ENCODE results near the gene DYRK3. TPM values are rescaled to one million over a fixed set of nuclear protein-coding genes. Genes with fewer than 3 reads are reported as not detected.

The DYRK3 gene
- total and polyA plus RNA-seq, 2 of the 8 experiments (the other 6 are each of a cell fraction or from before 2014, with no cell fraction given) = 2.1 to 8.5 TPM

DNA sequence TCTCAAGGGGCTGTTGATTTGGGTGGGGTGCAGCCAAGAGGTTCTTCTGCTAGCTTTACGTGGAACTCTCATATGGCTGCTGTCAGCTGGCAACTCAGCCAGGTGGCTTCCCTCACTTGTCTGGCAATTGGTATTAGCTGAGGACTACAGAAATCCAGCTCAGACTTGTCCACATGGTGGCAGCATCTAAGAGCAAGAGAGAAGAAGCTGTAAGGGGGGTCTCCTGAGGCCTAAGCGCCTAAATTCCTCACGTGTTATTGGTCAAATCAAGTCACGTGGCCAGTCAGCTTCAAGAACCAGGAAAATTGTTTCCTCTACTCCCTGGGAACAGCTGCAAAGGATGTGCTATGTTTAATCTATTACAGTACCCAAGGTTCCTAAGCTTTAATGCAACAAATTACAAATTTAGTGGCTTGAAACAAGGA is 4.2 kb upstream of the DYRK3 start:
- ChIA-PET POLR2A (ENCODE audit: partially characterized antibody) (interaction anchor here (0.5 to 1.1 kb wide), 4 partner anchors 19 to 105 kb away, joined by 3 to 4 read pairs (median 4); partner anchors contain the start of gene EIF2D), CTCF (ENCODE audit: partially characterized antibody) (interaction anchor here (0.6 to 19.2 kb wide), 37 partner anchors 10 to 561 kb away, joined by 3 to 666 read pairs (median 4); partner anchors contain the start of genes EIF2D and MAPKAPK2)
- H3K27me3 ChIP-seq (replicated peaks in 1 of 4; ENCODE audit: control insufficient read depth in 3 of 4, extremely low read depth in 1 of 4, insufficient read depth in 3 of 4, low read length in 3 of 4) = peaks cover 0 to 4% (median 0%) of the 10 kb centered on the region in 4 experiments; a peak in 2 of 7 replicates
- H3K9ac ChIP-seq (replicated peaks in 1 of 4; ENCODE audit: extremely low read depth in 1 of 4, low read depth in 3 of 4, low read length in 3 of 4) = no peak overlapping the region
- H2BK20ac ChIP-seq (ENCODE audit: low read length) = no peak overlapping the region
- peaks cover 0 to 10% (median 4%) of the 10 kb centered on the region in 4 experiments; a peak in 4 of 7 replicates for H3K4me1 ChIP-seq (replicated peaks in 1 of 4; ENCODE audit: control insufficient read depth in 3 of 4, insufficient read depth in 4 of 4, low read length in 3 of 4)
- DNase-seq (ENCODE audit: low read depth in 1 of 2, low spot score in 2 of 2) = peak; percentile 68 to 74
- no peak overlapping the region for H3K56ac ChIP-seq (replicated peaks; ENCODE audit: insufficient read length, low read depth, low read length)
- no peak overlapping the region for H2BK120ac ChIP-seq (replicated peaks; ENCODE audit: low read depth, low read length)
- no peak overlapping the region for H2AK5ac ChIP-seq (ENCODE audit: low read depth, low read length)
- no peak overlapping the region for H3K4ac ChIP-seq (replicated peaks; ENCODE audit: insufficient read length, low read depth, low read length)
- no peaks in the 10 kb centered on the region for H3K79me2 ChIP-seq (ENCODE audit: control insufficient read depth in 1 of 2, insufficient read depth in 2 of 2, low read length in 2 of 2)
- H3K79me1 ChIP-seq (ENCODE audit: low read depth, low read length) = no peaks in the 10 kb centered on the region
- no peaks in the 10 kb centered on the region for H4K20me1 ChIP-seq (replicated peaks in 1 of 2; ENCODE audit: control insufficient read depth in 1 of 2, insufficient read depth in 2 of 2, low read length in 2 of 2)
- no peak overlapping the region for H3K4me2 ChIP-seq (ENCODE audit: insufficient read depth in 1 of 2, low read depth in 2 of 2, low read length in 2 of 2)
- H3K36me3 ChIP-seq (ENCODE audit: control insufficient read depth in 2 of 4, insufficient read depth in 4 of 4, low read length in 3 of 4) = no peaks in the 10 kb centered on the region
- no peak overlapping the region for H2BK5ac ChIP-seq (ENCODE audit: low read depth, low read length)
- no peak overlapping the region for H4K5ac ChIP-seq (ENCODE audit: insufficient read length, low read depth, low read length)
- peaks cover 7% of the 10 kb centered on the region; the same call in 1 of the 2 replicates for H3K23me2 ChIP-seq (ENCODE audit: low read depth, low read length)
- FAIRE-seq = peak; percentile 68
- H2BK15ac ChIP-seq (ENCODE audit: low read length) = no peak overlapping the region
- 14% methylated on average over 4 of the region's 4 CpGs; no CpG with 5 or more reads in 1 of the 2 experiments for WGBS, 2 experiments (ENCODE audit: extremely low coverage in 1 of 2, insufficient coverage in 1 of 2, insufficient read length in 1 of 2, insufficient replicate concordance in 2 of 2, low coverage in 1 of 2, low lambda C conversion rate in 2 of 2, missing lambda C conversion rate in 1 of 2)
- no peak overlapping the region for H4K8ac ChIP-seq (ENCODE audit: extremely low read depth, insufficient read depth, low read length)
- no peak overlapping the region for H3K23ac ChIP-seq (ENCODE audit: insufficient read length)
- no peaks in the 10 kb centered on the region for H3K9me3 ChIP-seq (ENCODE audit: insufficient read depth in 2 of 2, low read depth in 1 of 2, low read length in 1 of 2)
- H3K4me3 ChIP-seq (ENCODE audit: extremely low read depth in 1 of 4, insufficient read depth in 2 of 4, low read depth in 3 of 4, low read length in 4 of 4) = no peak overlapping the region
- no peak overlapping the region for H2BK12ac ChIP-seq (ENCODE audit: low read depth, low read length)
- H4K91ac ChIP-seq (replicated peaks; ENCODE audit: insufficient read length, low read length) = no peak overlapping the region
- H3K27ac ChIP-seq (ENCODE audit: low read depth, low read length) = no peak overlapping the region
- no peak overlapping the region for H3K18ac ChIP-seq (ENCODE audit: extremely low read depth, low read length)
- H3K14ac ChIP-seq (ENCODE audit: insufficient read length) = no peak overlapping the region
- peak overlapping the region; percentile 88; the same call in 1 of the 2 replicates for H2AFZ ChIP-seq (ENCODE audit: low read length)
- no peak for TF ChIP-seq FOSL1 (IDR thresholded peaks at IDR 0.05; ENCODE audit: insufficient read depth, low read depth, low read length)
- TF ChIP-seq, protein P1, sequence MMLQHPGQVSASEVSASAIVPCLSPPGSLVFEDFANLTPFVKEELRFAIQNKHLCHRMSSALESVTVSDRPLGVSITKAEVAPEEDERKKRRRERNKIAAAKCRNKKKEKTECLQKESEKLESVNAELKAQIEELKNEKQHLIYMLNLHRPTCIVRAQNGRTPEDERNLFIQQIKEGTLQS (IDR thresholded peaks at IDR 0.05; ENCODE audit: insufficient read depth, low read depth, low read length) = peak; percentile 86
- peak; percentile 95 for TF ChIP-seq USF2 (IDR thresholded peaks at IDR 0.05; ENCODE audit: low read length)
- no peak for TF ChIP-seq BCL11A (IDR thresholded peaks at IDR 0.05; ENCODE audit: low read depth in 2 of 2, low read length in 2 of 2)

All from H1 (cell line).